CD4-positive, alpha-beta T cell (primary cell): Measurements from ENCODE around the gene RNU1-1. TPM values are rescaled to one million over a fixed set of nuclear protein-coding genes. Genes with fewer than 3 reads are reported as not detected.
"Not testable (repeated sequence)": the region's sequence is repeated elsewhere in the genome, so short reads cannot be mapped to it uniquely, and the experiment has no call there.

Experiments
- ATAC-seq: fragments of 200-7000 bp; cut with Tn5 transposase; one replicate; pipeline ENCODE4 v1.10.0; 2022; ENCODE audit warnings: mild to moderate bottlenecking; ENCODE audit not compliant: poor library complexity
- CTCF ChIA-PET: fragments of 350-600 bp; sonication (Branson Sonifier 250); formaldehyde crosslinking; loops from one replicate; lab custom pipeline; 2021; ENCODE audit warnings: antibody characterized with exemption, inconsistent platforms; lab: Charles Lee
- POLR2A ChIA-PET: fragments of 350-600 bp; sonication (Branson Sonifier 250); formaldehyde crosslinking; loops from one replicate; lab custom pipeline; 2021; ENCODE audit warnings: antibody characterized with exemption, inconsistent platforms; lab: Charles Lee
- DNase-seq, 14 experiments: peaks; one replicate each; pipeline ENCODE4 v3.0.0-alpha.2; 2013 to 2020; ENCODE audit warnings: mixed read lengths in 2 of 14
- H3K27ac ChIP-seq, 2 donors: one replicate each; pipeline versions ENCODE4 v1.5.1 to v1.7.0; 2013; ENCODE audit warnings: low read length in 2 of 2, low read depth in 1 of 2, mild to moderate bottlenecking in 1 of 2
- H3K27me3 ChIP-seq, 2 experiments: 1 replicate in 1 of 2; 2 replicates in 1 of 2; pipeline versions ENCODE4 v1.6.1 to v1.7.0; 2013; ENCODE audit warnings: low read length in 2 of 2, control low read depth in 1 of 2, mild to moderate bottlenecking in 1 of 2, moderate library complexity in 1 of 2; ENCODE audit not compliant: insufficient read depth in 2 of 2, control insufficient read depth in 1 of 2
- H3K36me3 ChIP-seq: one replicate; pipeline ENCODE4 v1.6.1; 2013; ENCODE audit warnings: low read length, control low read depth; ENCODE audit not compliant: insufficient read depth
- H3K4me1 ChIP-seq: one replicate; pipeline ENCODE4 v1.6.1; 2013; ENCODE audit warnings: low read length, control low read depth; ENCODE audit not compliant: insufficient read depth
- H3K4me3 ChIP-seq: one replicate; pipeline ENCODE4 v1.5.1; 2013; ENCODE audit warnings: mild to moderate bottlenecking, low read length, moderate library complexity
- H3K9me3 ChIP-seq, 2 experiments: 1 replicate in 1 of 2; 2 replicates in 1 of 2; pipeline versions ENCODE4 v1.6.1 to v1.7.0; 2013; ENCODE audit warnings: low read length in 2 of 2, mild to moderate bottlenecking in 2 of 2, control low read depth in 1 of 2, moderate library complexity in 1 of 2; ENCODE audit not compliant: control insufficient read depth in 1 of 2, insufficient read depth in 1 of 2
- H3K27ac Mint-ChIP-seq: one replicate; pipeline ENCODE4 v1.8.0; 2020; ENCODE audit warnings: mixed read lengths
- H3K27me3 Mint-ChIP-seq: one replicate; pipeline ENCODE4 v1.8.0; 2021; ENCODE audit warnings: mixed read lengths
- H3K36me3 Mint-ChIP-seq: one replicate; pipeline ENCODE4 v1.8.0; 2021; ENCODE audit warnings: low read depth, mixed read lengths
- H3K4me1 Mint-ChIP-seq: one replicate; pipeline ENCODE4 v1.8.0; 2021; ENCODE audit warnings: low read depth, mixed read lengths
- H3K4me3 Mint-ChIP-seq: one replicate; pipeline ENCODE4 v1.8.0; 2020; ENCODE audit warnings: mild to moderate bottlenecking, mixed read lengths
- H3K9me3 Mint-ChIP-seq: one replicate; pipeline ENCODE4 v1.8.0; 2020; ENCODE audit warnings: mixed read lengths
- CTCF ChIP-seq: fragments of 200-600 bp; IDR thresholded peaks from one replicate; pipeline ENCODE4 v1.8.0; 2022; ENCODE audit warnings: antibody characterized with exemption, mild to moderate bottlenecking
- intact Hi-C, 2 experiments: fragments of 100-400 bp; cut with DNase I in 1 of 2; cut with micrococcal nuclease in 1 of 2; formaldehyde crosslinking; loops; one replicate each; pipeline versions ENCODE4 v1.15.1 to v1.9.0; 2023 to 2025; cut with DNase I, micrococcal nuclease
- total RNA-seq, 174 experiments: library from RNA in 2 of 174; stranded (reverse) in 2 of 174; gene quantifications; one replicate each; pipeline ENCODE4 v1.2.3 and lab custom pipeline; 2021 to 2026

The RNU1-1 gene
- total RNA-seq, 2 experiments from 2014 or later: 4,982 to 5,937 TPM

DNA sequence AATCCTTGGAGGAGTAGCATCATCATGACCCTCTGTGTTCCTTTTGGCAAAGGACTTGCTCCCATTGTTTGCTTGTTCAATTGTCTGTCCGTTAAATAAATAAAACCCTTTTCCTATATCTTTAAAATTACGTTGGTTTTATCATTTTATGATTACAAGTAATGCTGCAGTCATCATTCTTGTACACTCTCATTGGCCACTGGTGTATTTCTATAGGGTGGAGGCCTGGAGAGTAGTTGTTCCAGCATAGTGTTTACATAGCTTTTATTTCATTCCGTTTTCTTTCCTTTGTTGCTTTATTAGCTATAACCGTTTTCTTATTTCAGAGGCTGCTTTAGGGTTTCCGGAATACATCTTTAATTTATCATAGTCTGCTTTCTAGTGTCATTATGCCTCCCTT lies 7.6 kb upstream of the RNU1-1 start:
- DNase-seq, H3K4me1 ChIP-seq, ATAC-seq, H3K4me1 Mint-ChIP-seq, H3K27ac ChIP-seq, H3K4me3 Mint-ChIP-seq, CTCF ChIA-PET, H3K27ac Mint-ChIP-seq, H3K9me3 Mint-ChIP-seq, H3K36me3 Mint-ChIP-seq, intact Hi-C loops, H3K4me3 ChIP-seq, H3K36me3 ChIP-seq, POLR2A ChIA-PET, H3K9me3 ChIP-seq: not testable (repeated sequence)
- peaks cover 10 to 16% of the 10 kb centered on the region in 2 experiments for H3K27me3 ChIP-seq
- H3K27me3 Mint-ChIP-seq: peaks cover 43% of the 10 kb centered on the region

DNA sequence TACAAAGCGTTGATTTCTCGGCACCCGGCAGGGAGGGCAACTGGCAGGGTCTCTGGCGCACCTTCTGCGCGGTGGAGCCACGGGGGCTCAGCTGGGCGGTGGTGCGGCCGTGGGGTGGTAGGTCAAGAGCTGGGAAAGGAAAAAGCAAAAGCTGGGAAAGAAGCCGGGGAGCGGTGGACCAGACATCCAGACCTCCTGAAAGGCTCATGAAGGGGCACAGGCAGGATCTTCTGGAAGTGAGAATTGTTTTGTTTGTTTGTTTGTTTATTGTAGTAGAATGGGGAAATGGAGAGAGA lies 7.2 kb upstream of the RNU1-1 start:
- Mint-ChIP-seq H3K36me3 (no peaks in the 10 kb centered on the region), H3K4me1 (no peaks in the 10 kb centered on the region), H3K27ac (no peak overlapping the region), H3K9me3 (no peaks in the 10 kb centered on the region), H3K4me3 (no peak overlapping the region), H3K27me3 (peaks cover 40% of the 10 kb centered on the region)
- no peak for ATAC-seq
- H3K9me3 ChIP-seq: peaks cover 0 to 5% of the 10 kb centered on the region in 2 experiments
- no peaks in the 10 kb centered on the region for H3K36me3 ChIP-seq
- H3K27ac ChIP-seq: no peak overlapping the region
- no peak for TF ChIP-seq CTCF
- POLR2A ChIA-PET: no interaction called here
- H3K27me3 ChIP-seq: peaks cover 8 to 16% of the 10 kb centered on the region in 2 experiments
- no peaks in the 10 kb centered on the region for H3K4me1 ChIP-seq
- intact Hi-C loops: no loop called here
- CTCF ChIA-PET: no interaction called here
- no peak overlapping the region for H3K4me3 ChIP-seq
- DNase-seq: no peak

GRCh38 chr1:16520435-16521287 lies 6.6 kb upstream of the RNU1-1 start:
- DNase-seq, H3K9me3 ChIP-seq, POLR2A ChIA-PET, H3K27ac ChIP-seq, H3K4me3 ChIP-seq, ATAC-seq, H3K4me1 ChIP-seq, H3K36me3 ChIP-seq, CTCF ChIA-PET, H3K36me3 Mint-ChIP-seq, intact Hi-C loops, H3K27ac Mint-ChIP-seq, H3K9me3 Mint-ChIP-seq, H3K4me1 Mint-ChIP-seq, H3K4me3 Mint-ChIP-seq: not testable (repeated sequence)
- H3K27me3 Mint-ChIP-seq: peaks cover 39% of the 10 kb centered on the region
- H3K27me3 ChIP-seq: peaks cover 6 to 16% of the 10 kb centered on the region in 2 experiments

- H3K27ac ChIP-seq, H3K9me3 Mint-ChIP-seq, H3K27ac Mint-ChIP-seq, H3K4me3 ChIP-seq, H3K4me1 ChIP-seq, H3K4me3 Mint-ChIP-seq, intact Hi-C loops, H3K36me3 ChIP-seq, ATAC-seq, H3K4me1 Mint-ChIP-seq, CTCF ChIA-PET, H3K9me3 ChIP-seq, H3K36me3 Mint-ChIP-seq, POLR2A ChIA-PET, DNase-seq: not testable (repeated sequence)
- peaks cover 6 to 16% of the 10 kb centered on the region in 2 experiments for H3K27me3 ChIP-seq
- H3K27me3 Mint-ChIP-seq: peaks cover 39% of the 10 kb centered on the region
Observed at GRCh38 chr1:16519255-16519951, 5.3 kb upstream of the RNU1-1 start.

DNA sequence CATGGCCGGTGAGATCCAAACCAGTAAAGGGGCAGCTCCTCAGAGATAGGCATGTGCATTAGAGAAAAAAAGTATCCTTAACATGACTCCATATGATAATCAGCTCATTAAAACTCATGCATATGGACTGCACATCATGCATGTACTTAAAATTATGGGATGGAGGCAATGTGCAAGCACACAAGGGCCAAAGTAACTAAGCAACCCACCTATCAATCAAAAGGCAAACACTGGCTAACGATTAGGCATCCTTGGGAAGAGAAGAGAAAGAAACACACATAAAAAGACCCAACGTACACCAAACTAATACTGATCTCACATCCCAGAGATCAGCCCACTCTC lies 4.8 kb upstream of the RNU1-1 start:
- H3K36me3 Mint-ChIP-seq, POLR2A ChIA-PET, H3K27ac Mint-ChIP-seq, H3K4me1 Mint-ChIP-seq, DNase-seq, H3K9me3 Mint-ChIP-seq, H3K36me3 ChIP-seq, H3K4me3 ChIP-seq, H3K27ac ChIP-seq, CTCF ChIA-PET, H3K9me3 ChIP-seq, H3K4me1 ChIP-seq, intact Hi-C loops, ATAC-seq, H3K4me3 Mint-ChIP-seq: not testable (repeated sequence)
- peaks cover 6 to 16% of the 10 kb centered on the region in 2 experiments for H3K27me3 ChIP-seq
- peaks cover 39% of the 10 kb centered on the region for H3K27me3 Mint-ChIP-seq

GRCh38 chr1:16516694-16517410 lies 2.8 kb upstream of the RNU1-1 start:
- H3K4me1 Mint-ChIP-seq, ATAC-seq, H3K36me3 ChIP-seq, H3K9me3 ChIP-seq, H3K27ac ChIP-seq, POLR2A ChIA-PET, CTCF ChIA-PET, H3K4me3 ChIP-seq, DNase-seq, H3K27ac Mint-ChIP-seq, intact Hi-C loops, H3K36me3 Mint-ChIP-seq, H3K4me3 Mint-ChIP-seq, H3K9me3 Mint-ChIP-seq: not testable (repeated sequence)
- peaks cover 39% of the 10 kb centered on the region for H3K27me3 Mint-ChIP-seq
- peaks cover 6 to 11% of the 10 kb centered on the region in 2 experiments for H3K27me3 ChIP-seq
- peaks cover 13% of the 10 kb centered on the region for H3K4me1 ChIP-seq
